Measurements from ENCODE around the gene ACER3.

ACER3 gene

DNA sequence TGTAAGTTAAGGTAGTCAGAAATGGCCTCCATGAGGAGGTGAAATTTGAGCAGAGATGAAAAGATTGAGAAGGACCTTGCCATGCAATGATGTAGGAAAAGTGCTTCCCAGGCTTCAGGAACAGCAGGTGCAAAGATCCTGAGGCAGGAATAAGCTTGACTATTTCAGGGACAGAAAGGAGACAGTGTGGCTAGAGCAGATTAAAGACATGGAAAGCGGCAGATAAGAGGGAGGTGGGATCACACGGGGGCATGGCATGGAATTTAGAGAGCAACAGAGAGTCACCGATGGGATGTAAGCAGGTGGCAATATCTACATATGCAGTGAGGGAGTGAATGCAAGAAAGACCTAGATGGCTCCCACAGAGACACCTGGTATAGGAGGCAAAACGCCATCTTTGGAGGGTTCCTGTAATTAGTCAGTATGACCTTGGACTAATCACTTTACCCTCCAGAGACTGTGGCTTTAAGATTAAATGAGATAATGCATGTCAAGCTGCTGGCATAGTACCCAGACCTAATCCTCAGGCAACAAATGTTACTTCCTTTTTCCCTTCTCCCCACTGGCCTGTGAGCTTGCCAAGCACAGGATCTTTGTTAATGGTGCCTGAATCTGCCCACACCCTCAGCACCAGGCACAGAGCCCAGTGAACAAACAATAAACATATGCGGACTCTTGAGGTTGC, 24.6 kb upstream of the ACER3 start:
- no peak overlapping the region for H3K27ac ChIP-seq
- no peaks in the 10 kb centered on the region for H3K27me3 ChIP-seq
- no peaks in the 10 kb centered on the region for H3K36me3 ChIP-seq
- H3K4me1 ChIP-seq (ENCODE audit: control insufficient read depth in 1 of 2, insufficient read depth in 1 of 2, low read depth in 1 of 2, low read length in 1 of 2), result peaks cover 10 to 13% of the 10 kb centered on the region in 2 experiments
- no peak overlapping the region for H3K4me3 ChIP-seq (ENCODE audit: low read depth in 1 of 2, low read length in 1 of 2)
- no peaks in the 10 kb centered on the region for H3K9me3 ChIP-seq
- TF ChIP-seq, protein P1, sequence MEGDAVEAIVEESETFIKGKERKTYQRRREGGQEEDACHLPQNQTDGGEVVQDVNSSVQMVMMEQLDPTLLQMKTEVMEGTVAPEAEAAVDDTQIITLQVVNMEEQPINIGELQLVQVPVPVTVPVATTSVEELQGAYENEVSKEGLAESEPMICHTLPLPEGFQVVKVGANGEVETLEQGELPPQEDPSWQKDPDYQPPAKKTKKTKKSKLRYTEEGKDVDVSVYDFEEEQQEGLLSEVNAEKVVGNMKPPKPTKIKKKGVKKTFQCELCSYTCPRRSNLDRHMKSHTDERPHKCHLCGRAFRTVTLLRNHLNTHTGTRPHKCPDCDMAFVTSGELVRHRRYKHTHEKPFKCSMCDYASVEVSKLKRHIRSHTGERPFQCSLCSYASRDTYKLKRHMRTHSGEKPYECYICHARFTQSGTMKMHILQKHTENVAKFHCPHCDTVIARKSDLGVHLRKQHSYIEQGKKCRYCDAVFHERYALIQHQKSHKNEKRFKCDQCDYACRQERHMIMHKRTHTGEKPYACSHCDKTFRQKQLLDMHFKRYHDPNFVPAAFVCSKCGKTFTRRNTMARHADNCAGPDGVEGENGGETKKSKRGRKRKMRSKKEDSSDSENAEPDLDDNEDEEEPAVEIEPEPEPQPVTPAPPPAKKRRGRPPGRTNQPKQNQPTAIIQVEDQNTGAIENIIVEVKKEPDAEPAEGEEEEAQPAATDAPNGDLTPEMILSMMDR (IDR thresholded peaks at IDR 0.05), result no peak

DNA sequence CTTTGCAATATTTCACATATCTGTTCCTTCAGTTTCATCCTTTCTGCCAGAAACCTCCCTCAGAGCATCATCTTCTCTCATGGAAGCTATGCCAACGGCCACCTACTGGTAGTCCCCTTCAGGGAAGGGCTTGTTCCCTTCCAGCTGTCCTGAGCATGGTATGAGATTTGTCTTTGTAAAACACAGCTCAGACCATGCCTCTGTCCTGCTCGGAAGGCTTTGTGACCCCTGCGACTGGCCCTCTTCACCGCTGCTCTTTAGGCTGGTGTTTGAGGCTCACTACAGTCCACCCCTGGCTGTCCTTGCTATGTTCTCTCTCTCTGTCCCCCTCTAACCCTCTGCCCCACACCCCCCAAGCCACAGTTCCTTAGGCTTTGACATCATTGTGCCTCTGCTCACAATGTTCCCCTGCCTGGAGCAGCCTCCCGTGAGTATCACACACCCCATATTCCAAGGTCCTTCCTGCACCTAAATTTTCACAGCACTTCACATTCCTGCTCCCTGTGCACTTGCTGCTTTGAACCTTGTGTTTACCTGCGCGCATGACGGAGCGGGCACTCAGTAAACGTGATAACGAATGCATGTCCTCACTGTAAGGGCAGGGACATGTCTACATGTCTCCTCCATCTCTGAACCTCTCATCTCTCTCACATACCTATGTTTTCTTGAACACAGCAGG, 24.0 kb upstream of the ACER3 start:
- H3K9me3 ChIP-seq, result no peaks in the 10 kb centered on the region

DNA sequence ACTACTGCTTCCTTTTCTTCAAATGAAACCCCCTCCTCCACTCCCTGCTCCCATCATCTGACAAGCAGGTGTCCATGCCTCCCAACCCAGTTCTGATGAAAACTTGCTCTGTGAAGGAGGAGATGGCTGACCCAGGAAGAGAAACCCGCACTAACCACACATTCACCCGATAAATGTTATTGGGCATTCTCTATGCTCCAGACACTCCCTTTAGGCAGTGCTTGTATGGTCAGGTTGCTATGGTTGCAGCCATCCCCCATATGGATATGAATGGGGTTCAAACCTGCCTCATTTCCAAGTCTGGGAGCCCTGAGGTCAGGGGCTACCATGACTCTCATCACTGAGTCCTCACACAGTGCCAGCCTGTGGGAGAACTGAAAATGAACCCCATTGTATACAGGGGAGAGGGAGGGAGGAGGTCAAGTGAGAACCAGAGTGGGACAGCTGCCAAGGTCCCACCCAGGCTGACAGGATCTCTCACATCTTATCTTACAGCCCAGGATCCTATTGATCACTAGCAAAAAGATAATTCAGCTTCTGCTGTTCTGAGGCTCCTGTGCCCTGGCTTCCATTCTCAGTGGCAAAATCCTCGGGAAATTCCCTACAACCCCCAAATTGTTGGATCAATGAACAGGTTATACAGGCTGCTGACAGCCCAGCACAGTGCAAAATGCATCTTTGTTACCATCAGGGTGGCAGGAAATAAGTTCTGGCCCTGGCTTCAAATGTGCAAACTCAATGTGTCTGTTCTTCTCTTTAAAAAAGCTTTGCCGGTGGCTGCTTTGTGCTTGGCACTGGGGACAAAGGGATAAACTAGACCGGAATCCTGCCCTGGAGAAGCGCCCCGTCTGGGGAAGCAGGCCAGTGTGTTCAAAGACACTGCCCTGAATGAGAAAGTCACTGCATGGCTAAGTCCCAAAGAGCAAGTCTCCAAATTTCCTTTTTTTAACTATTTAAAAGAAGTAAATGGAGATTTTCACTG, 22.7 kb upstream of the ACER3 start:
- Histone ChIP-seq H3K4me1 (ENCODE audit: control insufficient read depth in 1 of 2, insufficient read depth in 1 of 2, low read depth in 1 of 2, low read length in 1 of 2) (peaks cover 10 to 13% of the 10 kb centered on the region in 2 experiments), H3K27ac (no peak overlapping the region), H3K9me3 (no peaks in the 10 kb centered on the region), H3K4me3 (ENCODE audit: low read depth in 1 of 2, low read length in 1 of 2) (no peak overlapping the region), H3K27me3 (no peaks in the 10 kb centered on the region), H3K36me3 (no peaks in the 10 kb centered on the region)
- TF ChIP-seq, protein P1 (IDR thresholded peaks at IDR 0.05), result no peak

More for the DNA sequence above, 24.0 kb upstream of the ACER3 start:
- H3K27me3 ChIP-seq, result no peaks in the 10 kb centered on the region
- no peak overlapping the region for H3K27ac ChIP-seq
- no peaks in the 10 kb centered on the region for H3K36me3 ChIP-seq
- peaks cover 10 to 13% of the 10 kb centered on the region in 2 experiments for H3K4me1 ChIP-seq (ENCODE audit: control insufficient read depth in 1 of 2, insufficient read depth in 1 of 2, low read depth in 1 of 2, low read length in 1 of 2)
- TF ChIP-seq, protein P1 (IDR thresholded peaks at IDR 0.05), result no peak
- no peak overlapping the region for H3K4me3 ChIP-seq (ENCODE audit: low read depth in 1 of 2, low read length in 1 of 2)

DNA sequence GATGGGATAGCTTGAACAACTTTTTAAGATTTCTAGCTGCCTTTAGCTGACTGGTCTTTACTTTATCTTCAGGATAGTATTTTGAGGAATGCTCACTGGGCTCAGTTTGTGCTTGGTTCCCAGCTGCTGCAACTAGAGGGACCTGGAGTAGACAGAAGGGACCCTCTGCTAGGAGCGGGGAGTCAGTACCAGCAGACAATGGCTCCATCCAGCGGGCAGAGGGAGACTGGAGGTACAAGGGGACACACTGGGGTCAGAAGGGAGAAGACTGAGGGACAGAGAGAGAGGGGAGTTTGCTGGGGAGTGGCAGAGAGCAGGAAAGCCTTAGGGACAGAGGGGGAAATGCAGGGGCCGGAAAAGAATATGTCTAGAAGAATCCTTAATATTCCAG, 22.0 kb upstream of the ACER3 start:
- H3K27me3 ChIP-seq, result no peaks in the 10 kb centered on the region
- H3K4me1 ChIP-seq (ENCODE audit: control insufficient read depth in 1 of 2, insufficient read depth in 1 of 2, low read depth in 1 of 2, low read length in 1 of 2), result peaks cover 10 to 13% of the 10 kb centered on the region in 2 experiments
- no peak overlapping the region for H3K4me3 ChIP-seq (ENCODE audit: low read depth in 1 of 2, low read length in 1 of 2)
- TF ChIP-seq, protein P1 (IDR thresholded peaks at IDR 0.05), result no peak
- no peak overlapping the region for H3K27ac ChIP-seq
- no peaks in the 10 kb centered on the region for H3K36me3 ChIP-seq
- H3K9me3 ChIP-seq, result no peaks in the 10 kb centered on the region

DNA sequence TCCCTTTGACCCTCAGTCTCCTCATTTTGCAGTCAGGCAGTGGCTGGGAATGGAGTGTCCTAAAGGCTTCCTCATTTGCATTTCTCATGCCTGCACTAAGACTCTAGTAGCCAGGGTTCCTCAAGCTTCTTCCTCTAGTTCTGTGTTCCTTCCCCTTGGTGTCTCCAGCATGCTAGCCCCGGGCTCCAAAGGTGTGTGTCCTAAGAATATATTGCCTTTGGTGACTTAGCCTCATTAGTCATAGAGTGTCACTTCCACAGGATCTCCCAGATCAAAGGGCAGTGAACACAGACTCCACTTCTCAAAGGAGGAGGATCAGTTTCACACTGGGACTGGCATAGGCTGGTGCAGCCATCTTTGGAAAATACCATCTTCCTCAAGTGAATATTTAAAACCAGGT, 21.4 kb upstream of the ACER3 start:
- Histone ChIP-seq H3K4me3 (ENCODE audit: low read depth in 1 of 2, low read length in 1 of 2) (no peak overlapping the region), H3K36me3 (no peaks in the 10 kb centered on the region), H3K9me3 (no peaks in the 10 kb centered on the region), H3K27ac (no peak overlapping the region), H3K27me3 (no peaks in the 10 kb centered on the region), H3K4me1 (ENCODE audit: control insufficient read depth in 1 of 2, insufficient read depth in 1 of 2, low read depth in 1 of 2, low read length in 1 of 2) (peaks cover 10% of the 10 kb centered on the region in 2 experiments)
- TF ChIP-seq, protein P1 (IDR thresholded peaks at IDR 0.05), result no peak
